Measurements from ENCODE around the gene DPM2. TPM values are rescaled to one million over a fixed set of nuclear protein-coding genes. Genes with fewer than 3 reads are reported as not detected.

Gene DPM2
- polyA plus RNA-seq, 2 of the 4 experiments (the other 2 are of a cell fraction) = 41.9 to 45.9 TPM

DNA sequence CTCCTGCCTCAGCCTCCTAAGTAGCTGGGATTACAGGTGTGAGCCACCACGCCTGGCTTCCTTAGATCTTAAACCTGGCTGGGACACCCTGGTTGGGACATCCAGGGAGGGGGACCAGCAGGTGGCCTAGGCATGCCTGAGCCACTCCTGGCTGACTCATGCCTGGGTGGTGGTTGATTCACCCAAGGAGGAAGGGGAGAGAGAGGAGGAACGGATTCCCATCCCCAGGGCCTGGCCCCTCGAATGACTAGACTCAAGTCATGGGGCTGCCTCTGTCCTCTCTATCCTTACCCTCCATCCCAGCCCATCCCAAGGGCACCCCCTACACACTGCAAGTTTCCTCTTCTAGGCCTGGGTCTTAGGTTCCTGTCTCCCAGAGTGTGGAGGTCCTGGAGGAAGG lies 30.4 kb upstream of the DPM2 start:
- CTCF ChIA-PET = interaction anchor here (0.6 to 19.4 kb wide), 10 partner anchors 9 to 334 kb away, joined by 3 to 365 read pairs (median 5); partner anchors contain the start of gene DPM2
- peak overlapping the region; percentile 89 to 98 for H3K27ac ChIP-seq
- 7% methylated on average over 3 of the region's 3 CpGs for WGBS (ENCODE audit: missing lambda C conversion rate)
- DNase-seq (ENCODE audit: low read depth in 1 of 2, low spot score in 1 of 2) (peak; percentile 82 to 90), FAIRE-seq (no peak), ATAC-seq (peak; percentile 31 to 54; a peak in 5 of 6 replicates)
- 0 out of 3 replicates have a peak overlapping the region, but pooled peaks have one; percentile 11 for H3K4me3 ChIP-seq
- TF ChIP-seq SMC3 (IDR thresholded peaks at IDR 0.05) = no peak
- no peak for TF ChIP-seq RCOR1 (IDR thresholded peaks at IDR 0.05; ENCODE audit: low read depth, low read length)
- no peak for TF ChIP-seq CBX8 (IDR thresholded peaks at IDR 0.05)
- no peak for TF ChIP-seq POLR2A (IDR thresholded peaks at IDR 0.05; ENCODE audit: low read length)
- no peak for TF ChIP-seq RAD21 (conservative IDR thresholded peaks at IDR 0.05 in 1 of 2, IDR thresholded peaks at IDR 0.05 in 1 of 2)
- TF ChIP-seq MYC (IDR thresholded peaks at IDR 0.05; ENCODE audit: borderline replicate concordance, low read length) = 0 out of 2 replicates have a peak, but pooled peaks have one; percentile 59
- TF ChIP-seq, protein P1, sequence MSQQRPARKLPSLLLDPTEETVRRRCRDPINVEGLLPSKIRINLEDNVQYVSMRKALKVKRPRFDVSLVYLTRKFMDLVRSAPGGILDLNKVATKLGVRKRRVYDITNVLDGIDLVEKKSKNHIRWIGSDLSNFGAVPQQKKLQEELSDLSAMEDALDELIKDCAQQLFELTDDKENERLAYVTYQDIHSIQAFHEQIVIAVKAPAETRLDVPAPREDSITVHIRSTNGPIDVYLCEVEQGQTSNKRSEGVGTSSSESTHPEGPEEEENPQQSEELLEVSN (IDR thresholded peaks at IDR 0.05; ENCODE audit: borderline replicate concordance, low read depth) = no peak
- peak; percentile 24 to 48; a peak in 2 of 5 replicates for TF ChIP-seq EP300 (IDR thresholded peaks at IDR 0.05)
- no peak for TF ChIP-seq HEYL (CRISPR knock-in tag; IDR thresholded peaks at IDR 0.05)
- peak; percentile 69 for TF ChIP-seq JUNB (IDR thresholded peaks at IDR 0.05)
- TF ChIP-seq HOXB5 (CRISPR knock-in tag; IDR thresholded peaks at IDR 0.05) = no peak
- TF ChIP-seq, protein P2, sequence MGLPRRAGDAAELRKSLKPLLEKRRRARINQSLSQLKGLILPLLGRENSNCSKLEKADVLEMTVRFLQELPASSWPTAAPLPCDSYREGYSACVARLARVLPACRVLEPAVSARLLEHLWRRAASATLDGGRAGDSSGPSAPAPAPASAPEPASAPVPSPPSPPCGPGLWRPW (IDR thresholded peaks at IDR 0.05) = no peak
- TF ChIP-seq, protein P3, sequence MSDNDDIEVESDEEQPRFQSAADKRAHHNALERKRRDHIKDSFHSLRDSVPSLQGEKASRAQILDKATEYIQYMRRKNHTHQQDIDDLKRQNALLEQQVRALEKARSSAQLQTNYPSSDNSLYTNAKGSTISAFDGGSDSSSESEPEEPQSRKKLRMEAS (IDR thresholded peaks at IDR 0.05) = peak; percentile 70; the same call in 1 of the 2 replicates
- TF ChIP-seq, protein P4, sequence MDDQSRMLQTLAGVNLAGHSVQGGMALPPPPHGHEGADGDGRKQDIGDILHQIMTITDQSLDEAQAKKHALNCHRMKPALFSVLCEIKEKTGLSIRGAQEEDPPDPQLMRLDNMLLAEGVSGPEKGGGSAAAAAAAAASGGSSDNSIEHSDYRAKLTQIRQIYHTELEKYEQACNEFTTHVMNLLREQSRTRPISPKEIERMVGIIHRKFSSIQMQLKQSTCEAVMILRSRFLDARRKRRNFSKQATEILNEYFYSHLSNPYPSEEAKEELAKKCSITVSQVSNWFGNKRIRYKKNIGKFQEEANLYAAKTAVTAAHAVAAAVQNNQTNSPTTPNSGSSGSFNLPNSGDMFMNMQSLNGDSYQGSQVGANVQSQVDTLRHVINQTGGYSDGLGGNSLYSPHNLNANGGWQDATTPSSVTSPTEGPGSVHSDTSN (IDR thresholded peaks at IDR 0.05) = no peak
- peak; percentile 36 to 67; a peak in 1 of 5 replicates for TF ChIP-seq JUN (IDR thresholded peaks at IDR 0.05)
- no peak for TF ChIP-seq EHMT2 (IDR thresholded peaks at IDR 0.05; ENCODE audit: low read depth)
- no peak for TF ChIP-seq SREBF2 (IDR thresholded peaks at IDR 0.05)
- TF ChIP-seq ZC3H11A (IDR thresholded peaks at IDR 0.05) = no peak
- peak; percentile 70 for TF ChIP-seq FOSL2 (IDR thresholded peaks at IDR 0.05)
- TF ChIP-seq FOSL2 (CRISPR knock-in tag; IDR thresholded peaks at IDR 0.05) = peak; percentile 93
- H3K4me1 ChIP-seq = peaks cover 99% of the 10 kb centered on the region
- H3K9me3 ChIP-seq = no peaks in the 10 kb centered on the region
- POLR2A ChIA-PET = interaction anchor here (1.0 kb wide), 1 partner anchor 126 kb away, joined by 3 read pairs; no protein-coding TSS in a partner anchor
- H3K4me2 ChIP-seq = peak overlapping the region; percentile 98

DNA sequence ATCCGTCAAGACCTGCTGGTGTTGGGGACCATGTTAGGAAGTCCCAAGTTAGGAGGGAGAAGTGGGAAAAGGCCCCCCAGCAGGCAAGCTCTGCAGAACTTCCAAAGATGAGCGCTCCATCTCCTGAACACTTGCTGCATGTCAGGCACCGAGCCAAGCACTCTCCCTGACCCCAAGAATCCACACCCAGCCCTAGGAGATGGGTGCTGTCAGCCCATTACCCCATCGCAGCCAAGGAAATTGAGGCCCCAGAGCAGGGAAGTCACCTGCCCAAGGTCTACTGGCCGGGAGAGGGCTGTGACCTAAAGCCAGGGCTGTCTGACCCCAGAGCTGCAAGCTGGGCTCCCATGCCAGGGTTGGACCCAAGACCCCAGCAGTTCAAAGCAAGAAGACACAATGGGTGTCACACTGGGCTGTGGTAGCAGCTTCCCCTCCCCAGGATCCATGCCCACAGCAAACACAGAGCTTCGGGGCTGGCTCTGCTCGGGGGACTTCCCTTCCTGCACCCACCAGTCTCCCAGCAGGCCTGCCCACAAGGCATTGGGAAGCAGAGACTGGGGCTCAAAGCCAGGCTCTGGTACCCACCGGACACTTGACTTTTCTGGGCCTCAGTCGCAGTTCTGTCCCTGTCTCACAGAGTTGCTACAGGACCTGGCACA lies 29.6 kb upstream of the DPM2 start:
- H3K4me3 ChIP-seq = no peak overlapping the region
- CTCF ChIA-PET = interaction anchor here (0.6 to 19.4 kb wide), 8 partner anchors 9 to 67 kb away, joined by 3 to 365 read pairs (median 6); partner anchors contain the start of gene DPM2
- ATAC-seq = no peak

More for the DNA sequence above, 29.6 kb upstream of the DPM2 start:
- TF ChIP-seq SMC3 (IDR thresholded peaks at IDR 0.05) (no peak), MYC (IDR thresholded peaks at IDR 0.05; ENCODE audit: borderline replicate concordance, low read length) (no peak)
- Histone ChIP-seq H3K27ac (peak overlapping the region; percentile 89 to 98), H3K9me3 (no peaks in the 10 kb centered on the region), H3K4me1 (peaks cover 99% of the 10 kb centered on the region), H3K4me2 (peak overlapping the region; percentile 98)
- DNase-seq (ENCODE audit: low read depth in 1 of 2, low spot score in 1 of 2) (no peak), FAIRE-seq (no peak)
- WGBS (ENCODE audit: missing lambda C conversion rate) = 64% methylated on average over 6 of the region's 9 CpGs
- POLR2A ChIA-PET = interaction anchor here (1.0 kb wide), 1 partner anchor 127 kb away, joined by 3 read pairs; no protein-coding TSS in a partner anchor

Data from A549 (cell line).